ENCODE data around the gene SREK1IP1.
"Not testable (repeated sequence)": the region's sequence is repeated elsewhere in the genome, so short reads cannot be mapped to it uniquely, and the experiment has no call there.

The SREK1IP1 gene

GRCh38 chr5:64763948-64764503 is 4.5 kb downstream of the SREK1IP1 start:
- no peak for DNase-seq (ENCODE audit: low read depth)

DNA sequence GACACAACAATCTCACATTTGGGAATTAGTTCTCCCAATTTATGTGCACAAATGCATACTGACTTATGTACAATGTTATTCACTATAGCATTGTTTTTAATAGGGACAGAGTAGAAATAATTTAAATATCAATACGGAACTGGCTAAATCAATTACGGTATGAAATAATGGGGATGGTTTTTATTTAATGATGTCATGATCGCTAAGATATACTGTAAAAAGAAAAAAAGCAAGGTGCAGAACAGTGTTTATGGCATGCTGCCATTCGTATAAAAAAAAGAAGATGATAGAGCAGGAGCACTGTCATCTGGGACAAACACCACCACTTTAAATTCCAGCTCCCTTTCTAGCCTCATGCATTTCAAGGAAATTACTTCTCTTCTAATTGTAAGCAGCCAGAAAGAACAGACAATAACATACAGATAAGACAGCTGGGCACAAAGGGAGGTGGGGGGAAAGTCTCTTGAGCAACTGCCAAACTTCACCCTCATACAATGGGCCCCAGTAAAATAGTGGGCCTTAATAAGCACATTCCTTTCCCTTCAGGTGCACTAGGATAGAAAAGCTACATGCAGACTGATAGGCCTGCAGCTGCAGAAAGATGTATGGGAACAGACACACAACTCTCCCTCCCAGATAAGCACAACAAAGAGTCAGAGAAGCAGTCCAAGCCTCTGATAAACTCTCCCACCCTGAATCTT is 8.4 kb downstream of the SREK1IP1 start:
- DNase-seq (ENCODE audit: low read depth), result no peak

DNA sequence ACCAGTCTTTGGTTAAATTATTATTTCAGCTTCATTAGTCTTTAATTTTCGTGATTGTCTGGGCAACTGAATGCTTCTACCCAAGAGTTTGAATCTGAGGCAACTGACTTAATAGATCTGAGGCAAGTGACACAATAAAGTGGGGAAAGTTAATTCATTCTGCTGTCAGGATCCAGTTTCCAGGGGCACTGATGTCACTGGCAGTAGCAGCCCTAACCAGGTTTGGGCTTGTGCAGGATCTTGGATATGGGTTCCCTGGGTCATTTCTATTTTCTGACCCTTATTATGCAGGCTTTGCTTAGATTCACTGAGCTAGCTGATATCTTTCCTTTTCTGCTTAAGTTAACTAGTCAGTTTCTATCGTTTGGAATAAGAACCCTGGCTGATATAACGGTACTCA is 9.6 kb downstream of the SREK1IP1 start:
- DNase-seq (ENCODE audit: low read depth), result no peak

GRCh38 chr5:64754066-64754465 is 14.4 kb downstream of the SREK1IP1 start:
- no peak for DNase-seq (ENCODE audit: low read depth)

DNA sequence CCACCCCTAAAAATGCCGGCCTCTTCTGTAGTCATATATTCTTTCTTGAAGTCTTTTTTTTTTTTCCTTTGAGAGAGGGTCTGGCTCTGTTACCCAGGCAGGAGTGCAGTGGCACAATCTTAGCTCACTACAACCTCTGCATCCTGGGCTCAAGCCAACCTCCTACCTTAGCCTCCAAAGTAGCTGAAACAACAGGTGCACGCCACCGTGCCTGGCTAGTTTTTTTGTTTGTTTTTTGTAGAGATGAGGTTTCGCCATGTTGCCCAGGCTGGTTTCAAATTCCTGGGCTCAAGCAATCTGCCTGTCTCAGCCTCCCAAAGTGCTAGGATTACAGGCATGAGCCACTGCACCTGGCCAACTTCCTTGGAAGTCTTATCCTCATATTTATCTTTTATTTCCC is 19.1 kb downstream of the SREK1IP1 start:
- no peak for DNase-seq (ENCODE audit: low read depth)

DNA sequence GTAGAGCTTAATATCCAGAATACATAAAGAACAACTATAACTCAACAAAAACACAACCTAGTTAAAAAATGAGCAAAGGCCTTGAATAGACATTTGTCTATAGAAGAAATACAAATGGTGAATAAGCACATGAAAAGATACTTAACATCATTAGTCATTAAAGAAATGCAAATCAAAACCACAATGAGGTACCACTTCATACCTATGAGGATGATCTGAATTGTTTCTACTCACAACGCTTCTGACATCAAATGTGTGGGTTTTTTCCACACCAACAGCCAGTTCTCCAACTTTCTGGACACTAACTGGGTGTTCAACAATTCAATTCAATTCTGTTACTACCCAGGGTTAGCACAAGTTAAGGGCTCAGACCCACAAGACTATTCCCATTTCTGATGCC is 22.0 kb downstream of the SREK1IP1 start:
- no peak for DNase-seq (ENCODE audit: low read depth)

GRCh38 chr5:64744914-64745313 is 23.6 kb downstream of the SREK1IP1 start:
- no peak for DNase-seq (ENCODE audit: low read depth)

DNA sequence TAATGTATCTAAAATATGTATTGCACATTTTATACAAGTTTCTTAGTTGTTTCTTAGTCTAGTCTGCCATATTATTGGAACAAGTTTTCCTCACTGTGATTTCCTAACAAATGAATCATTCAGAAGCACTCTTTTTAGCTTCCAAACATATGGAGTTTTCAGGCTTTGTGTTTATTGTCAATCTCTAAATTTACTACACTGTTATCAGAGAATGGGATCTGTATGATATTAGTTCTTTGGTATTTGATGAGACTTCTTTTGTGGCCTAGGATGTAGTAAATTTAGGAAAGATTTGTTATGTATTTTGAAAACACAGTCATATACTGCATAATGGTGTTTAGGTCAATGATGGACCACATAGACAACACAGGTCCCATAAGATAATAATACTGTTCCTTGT is 25.7 kb downstream of the SREK1IP1 start:
- no peak for DNase-seq (ENCODE audit: low read depth)

DNA sequence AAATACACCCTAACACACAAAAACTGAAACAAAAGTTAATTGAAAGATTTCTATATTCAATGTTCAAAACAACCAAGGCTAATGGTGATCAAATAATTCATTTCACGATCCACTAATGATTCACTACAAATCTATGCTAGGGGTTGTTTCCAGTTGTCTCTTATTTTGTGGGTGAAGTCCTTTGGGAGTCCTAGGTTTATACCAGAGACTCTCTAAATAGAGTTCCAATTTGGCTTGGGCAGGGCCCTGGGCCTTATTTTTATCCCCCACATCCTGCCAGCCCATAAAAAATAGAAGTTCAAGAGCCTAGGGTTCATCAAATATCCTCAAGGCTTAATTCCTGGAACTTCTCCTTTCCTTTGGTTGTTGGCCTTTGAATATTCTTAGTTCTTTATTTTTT is 26.1 kb downstream of the SREK1IP1 start:
- no peak for DNase-seq (ENCODE audit: low read depth)

GRCh38 chr5:64727150-64727549 is 41.3 kb downstream of the SREK1IP1 start:
- no peak for DNase-seq (ENCODE audit: low read depth)

- no peak for DNase-seq (ENCODE audit: low read depth)
Observed at GRCh38 chr5:64722588-64722987, 45.9 kb downstream of the SREK1IP1 start.

GRCh38 chr5:64714495-64714894 is 54.0 kb downstream of the SREK1IP1 start:
- not testable (repeated sequence) for DNase-seq (ENCODE audit: low read depth)

GRCh38 chr5:64707191-64707590 is 61.3 kb downstream of the SREK1IP1 start:
- no peak for DNase-seq (ENCODE audit: low read depth)

GRCh38 chr5:64706074-64706473 is 62.4 kb downstream of the SREK1IP1 start:
- DNase-seq (ENCODE audit: low read depth), result not testable (repeated sequence)

GRCh38 chr5:64700765-64701164 is 67.7 kb downstream of the SREK1IP1 start:
- no peak for DNase-seq (ENCODE audit: low read depth)

GRCh38 chr5:64696414-64696813 is 72.1 kb downstream of the SREK1IP1 start:
- DNase-seq (ENCODE audit: low read depth), result not testable (repeated sequence)

GRCh38 chr5:64693636-64694035 is 74.9 kb downstream of the SREK1IP1 start:
- no peak for DNase-seq (ENCODE audit: low read depth)

DNA sequence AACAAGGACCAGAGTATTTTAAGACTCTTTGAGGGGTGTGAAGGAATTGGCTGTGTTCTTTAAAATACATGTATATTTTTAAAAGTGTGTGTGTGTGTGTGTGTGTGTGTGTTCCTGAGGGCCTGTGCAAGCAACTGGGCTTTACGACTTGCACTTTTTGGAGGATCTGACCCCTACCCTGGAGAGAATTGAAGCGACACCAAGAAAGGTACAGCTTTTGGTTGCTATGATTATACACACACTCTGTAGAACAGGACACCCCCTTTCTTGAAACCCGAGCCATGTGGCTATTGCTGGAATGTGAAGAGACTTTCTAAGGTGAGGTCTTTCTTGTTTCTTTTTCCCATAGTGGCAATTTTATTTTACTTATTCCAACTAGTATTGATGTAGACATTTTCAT is 77.2 kb downstream of the SREK1IP1 start:
- no peak for DNase-seq (ENCODE audit: low read depth)

DNA sequence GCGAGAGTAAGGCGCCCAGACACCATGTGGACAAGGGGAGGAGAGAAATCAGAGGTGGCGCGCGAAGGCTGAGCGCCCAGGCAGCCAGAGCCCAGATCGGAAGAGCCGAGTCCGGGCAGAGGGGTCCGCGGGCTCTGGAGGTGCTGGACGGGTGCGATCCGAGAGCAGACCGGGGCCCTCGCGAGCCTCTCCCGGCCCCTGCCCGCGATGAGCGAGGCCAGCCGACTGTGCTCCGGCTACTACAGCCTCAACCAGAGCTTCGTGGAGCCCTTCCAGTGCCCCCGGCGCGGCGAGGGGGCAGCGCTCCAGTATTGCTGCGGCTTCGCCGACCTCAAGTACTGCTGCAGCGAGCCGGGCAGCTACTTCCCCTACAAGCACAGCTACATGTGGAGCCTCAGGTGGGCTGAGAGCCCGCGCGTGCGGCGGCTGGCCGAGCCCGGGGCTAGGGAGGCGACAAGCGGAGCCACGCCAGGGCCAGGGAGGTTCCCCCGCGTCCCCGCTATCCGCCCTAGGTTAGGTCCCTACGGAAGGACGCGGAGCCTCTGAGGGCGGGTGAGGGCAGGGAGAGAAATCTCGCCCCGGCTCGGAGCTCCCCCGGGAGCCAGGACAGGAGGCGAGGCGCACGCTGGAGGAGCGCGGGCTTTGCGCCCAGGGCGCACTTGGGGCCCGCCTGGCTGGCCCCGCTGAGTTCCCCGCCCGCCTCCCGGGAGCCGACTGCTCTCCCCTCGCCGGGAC is 77.9 kb downstream of the SREK1IP1 start, which contains the start of gene SHISAL2B:
Gene SHISAL2B, plus strand, starts transcription at position 87 of the 735 bp plus-strand sequence. Its CDS starts 121 bp downstream, at position 208.
- no peak for DNase-seq (ENCODE audit: low read depth)

DNA sequence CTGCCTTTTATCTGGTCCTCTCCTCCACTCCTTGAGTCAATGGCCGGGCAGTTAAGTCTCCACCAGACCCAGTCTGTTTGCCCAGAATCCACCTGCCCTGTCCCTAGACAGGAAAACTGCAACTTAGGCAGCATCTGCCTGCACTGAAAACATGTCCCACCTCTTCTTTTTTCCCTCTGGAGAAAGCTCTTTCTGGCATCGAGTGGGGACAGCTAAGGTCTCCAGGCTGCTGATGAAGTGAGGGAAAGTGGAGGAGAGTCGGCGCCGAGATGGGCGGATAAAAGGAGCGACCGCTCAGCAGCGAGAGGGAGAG is 78.4 kb downstream of the SREK1IP1 start:
- no peak for DNase-seq (ENCODE audit: low read depth)

DNA sequence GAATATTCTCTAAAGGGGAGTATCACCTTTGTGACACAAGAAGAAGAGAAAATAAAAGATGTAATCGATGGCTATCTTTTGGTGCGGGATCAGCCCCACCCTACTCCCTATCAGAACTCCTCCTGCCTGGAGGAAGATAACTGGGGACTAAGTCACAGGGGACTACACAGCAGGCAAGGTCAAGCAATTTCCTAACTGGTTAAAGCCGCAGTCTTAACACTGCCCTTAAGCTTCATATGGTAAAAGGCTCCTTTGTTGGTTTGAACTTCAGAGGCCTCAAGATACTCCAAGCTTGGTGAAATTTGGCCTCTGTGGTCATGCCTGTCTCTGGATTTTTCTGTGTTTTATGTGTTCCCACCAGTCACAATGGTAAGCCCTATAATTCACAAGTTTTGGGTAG is 79.5 kb downstream of the SREK1IP1 start:
- no peak for DNase-seq (ENCODE audit: low read depth)

GRCh38 chr5:64688391-64688790 is 80.1 kb downstream of the SREK1IP1 start:
- DNase-seq (ENCODE audit: low read depth), result no peak

GRCh38 chr5:64685866-64686265 is 82.6 kb downstream of the SREK1IP1 start:
- no peak for DNase-seq (ENCODE audit: low read depth)
